GM04504 (cell line): ENCODE results near the gene SIAH2.

Experiments used
- DNase-seq: peaks from one replicate; pipeline ENCODE4 v3.0.0-alpha.2; 2012; ENCODE audit warnings: low read depth

The SIAH2 gene

DNA sequence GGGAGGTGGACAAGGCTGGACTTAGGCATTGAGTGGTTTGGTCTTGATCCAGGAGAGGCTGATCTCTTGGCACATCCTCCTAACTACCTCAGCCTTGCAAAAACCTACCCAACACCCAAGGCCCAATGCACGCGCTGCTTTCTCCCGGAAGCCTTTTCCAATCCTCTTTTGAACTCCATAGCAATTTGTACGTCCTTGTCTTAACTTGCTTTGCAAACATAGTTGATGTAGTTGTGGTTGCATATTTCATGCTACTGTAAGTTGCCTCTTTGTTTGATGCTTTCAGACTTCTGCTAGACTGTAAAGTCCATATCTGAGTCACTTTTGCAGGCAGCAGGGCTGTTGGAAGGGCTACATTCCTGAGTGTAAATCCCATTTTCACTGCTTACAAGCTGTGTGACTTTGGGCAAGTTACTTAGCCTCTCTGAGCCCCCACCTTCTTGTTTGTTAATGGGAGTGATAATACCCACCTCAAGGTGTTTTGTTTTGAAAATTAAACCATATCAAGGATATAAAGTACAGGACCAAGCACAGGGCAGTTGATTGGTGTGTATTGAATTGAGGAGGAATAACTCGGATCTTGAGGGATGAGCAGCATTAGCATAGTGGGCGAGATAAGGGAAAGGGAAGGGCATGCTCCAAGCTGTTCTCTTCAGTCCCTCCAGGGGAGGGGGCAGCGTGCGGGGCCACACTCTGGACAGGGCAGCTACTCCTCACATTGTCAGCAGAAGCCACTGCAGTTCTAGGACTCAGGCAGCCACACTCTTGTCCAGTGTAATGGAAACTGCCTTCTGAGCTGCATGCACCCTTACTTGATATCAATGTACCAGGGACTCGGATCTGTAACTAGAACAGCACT lies 28.8 kb downstream of the SIAH2 start:
- no peak for DNase-seq

DNA sequence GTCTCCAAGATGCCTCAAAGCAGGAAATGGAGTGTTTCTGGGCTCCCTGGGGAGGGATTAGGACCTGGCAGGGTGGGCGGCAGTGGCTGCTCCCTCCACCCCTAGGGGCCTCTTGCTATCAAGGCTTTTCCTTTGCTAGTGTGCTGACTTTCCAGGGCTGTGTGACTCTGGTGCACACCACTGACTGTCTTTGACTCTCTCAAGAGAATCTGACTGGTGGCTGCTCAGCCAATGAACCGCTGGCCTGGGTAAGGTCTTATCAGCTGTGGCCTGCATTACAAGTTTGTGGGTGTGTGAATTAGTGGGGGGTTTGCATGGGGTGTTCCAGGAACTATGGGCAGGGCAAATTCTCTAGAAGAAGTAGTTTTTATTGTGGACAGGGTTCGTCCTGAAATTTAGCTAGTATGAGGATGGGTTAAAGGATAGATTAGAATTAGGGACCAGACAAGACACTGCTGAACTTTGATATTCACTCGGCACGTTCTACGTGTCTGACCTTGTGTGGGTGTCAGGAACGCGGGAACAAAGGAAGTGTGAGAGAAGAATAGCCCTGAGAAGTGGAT lies 29.5 kb downstream of the SIAH2 start:
- DNase-seq: no peak

DNA sequence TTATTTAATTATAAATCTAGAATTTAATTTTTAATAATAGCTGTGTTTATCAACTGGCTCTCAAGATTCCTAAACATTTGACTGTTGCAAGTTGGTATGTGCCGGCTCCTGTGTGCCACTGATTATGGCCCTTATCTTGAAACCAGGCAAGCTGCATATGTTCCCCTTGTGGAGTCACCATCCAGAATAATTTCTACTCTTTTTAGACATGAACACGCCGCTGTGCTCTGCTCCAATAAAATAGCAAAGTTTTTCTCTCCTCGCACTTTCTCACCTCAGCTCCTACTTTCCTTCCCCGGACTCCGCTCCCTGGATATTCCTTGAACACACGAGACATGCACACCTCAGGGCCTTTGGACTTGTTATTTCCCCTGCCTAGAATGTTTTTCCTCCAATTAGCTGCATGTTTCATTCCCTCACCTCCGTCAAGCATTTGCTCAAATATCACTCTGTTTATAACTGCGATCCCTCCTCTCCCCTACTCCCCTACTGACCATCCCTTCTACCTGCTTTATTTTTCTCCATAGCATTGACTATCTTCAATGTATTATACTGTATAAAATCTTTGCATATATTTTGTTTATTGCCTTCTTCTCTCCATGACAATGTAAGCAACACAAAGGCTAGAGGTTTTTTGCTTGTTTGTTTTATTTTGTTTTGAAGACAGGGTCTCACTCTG lies 33.1 kb downstream of the SIAH2 start:
- no peak for DNase-seq

DNA sequence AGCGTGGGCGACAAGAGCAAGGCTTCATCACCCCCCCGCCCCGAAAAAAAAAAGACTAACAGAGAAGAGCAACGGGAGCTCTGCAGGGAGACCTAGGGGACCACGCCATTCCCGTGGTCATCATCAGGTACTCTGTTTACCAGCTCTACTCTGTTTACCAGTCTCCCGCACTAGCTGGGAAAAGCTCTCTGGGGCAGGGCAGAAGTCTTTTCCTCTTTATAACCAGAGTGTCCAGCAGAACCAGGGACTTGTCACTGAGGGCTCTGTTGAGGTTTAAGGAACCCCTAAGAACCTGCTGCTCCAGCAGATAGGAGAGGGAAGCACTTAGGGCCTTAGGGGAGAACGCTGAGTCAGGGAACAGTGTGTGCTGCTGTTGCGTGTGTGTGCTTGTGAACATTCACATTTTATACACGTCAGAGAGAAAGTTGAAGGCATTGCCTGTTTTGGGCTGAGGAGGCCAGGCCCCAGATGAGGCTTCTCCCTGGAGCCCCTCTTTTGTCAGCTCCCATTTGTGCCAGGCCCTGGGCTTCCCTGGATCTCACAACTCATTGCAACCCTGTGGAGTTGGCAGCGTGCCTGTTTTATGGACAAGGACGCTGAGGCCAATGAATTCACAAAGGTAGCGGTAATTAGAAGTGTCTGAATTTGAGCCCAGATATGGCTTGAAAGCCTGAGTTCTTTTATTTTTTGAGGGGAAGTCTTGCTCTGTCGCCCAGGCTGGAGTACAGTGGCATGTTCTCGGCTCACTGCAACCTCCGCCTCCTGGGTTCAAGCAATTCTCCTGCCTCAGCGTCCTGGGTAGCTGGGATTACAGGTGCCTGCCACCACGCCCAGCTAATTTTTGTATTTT lies 35.1 kb downstream of the SIAH2 start:
- no peak for DNase-seq

DNA sequence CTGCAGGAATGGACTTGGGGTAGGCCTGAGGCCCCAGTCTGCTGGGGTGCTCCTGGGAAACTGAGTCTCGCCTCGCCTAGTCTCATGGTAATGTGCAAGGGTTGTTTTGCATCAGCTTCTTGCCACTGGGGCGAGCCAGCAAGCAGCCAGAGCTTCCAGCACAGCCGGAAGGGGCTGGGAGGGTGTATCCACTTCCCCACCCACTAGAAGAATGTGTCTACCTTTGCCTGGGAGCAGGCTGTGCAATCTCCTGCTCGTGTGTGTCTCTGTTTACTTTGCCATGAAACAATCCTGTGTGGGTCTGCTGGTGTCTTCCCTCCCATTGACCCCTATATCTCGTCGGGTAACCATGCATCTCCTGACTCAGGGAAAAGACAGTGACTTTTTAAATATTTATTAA lies 37.4 kb downstream of the SIAH2 start:
- no peak for DNase-seq

DNA sequence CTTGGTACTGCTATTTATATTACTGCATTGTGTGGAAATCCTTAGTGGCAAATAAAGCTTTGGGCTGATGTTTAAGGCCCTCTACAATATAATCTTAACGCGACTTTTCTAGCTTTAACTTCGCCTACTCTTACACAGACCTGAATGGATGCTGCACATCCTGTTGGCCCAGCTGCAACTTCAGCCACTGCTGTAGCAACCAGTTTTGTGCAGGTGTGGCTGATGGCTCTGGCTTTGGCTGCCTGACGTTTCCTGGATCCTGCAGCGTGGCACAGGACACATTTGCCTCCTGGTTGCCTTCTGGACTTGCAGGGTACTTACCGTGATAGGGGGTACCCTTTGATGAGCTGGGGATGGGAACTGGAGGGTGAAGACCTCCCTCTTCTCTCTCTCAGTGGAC lies 39.0 kb downstream of the SIAH2 start:
- no peak for DNase-seq

DNA sequence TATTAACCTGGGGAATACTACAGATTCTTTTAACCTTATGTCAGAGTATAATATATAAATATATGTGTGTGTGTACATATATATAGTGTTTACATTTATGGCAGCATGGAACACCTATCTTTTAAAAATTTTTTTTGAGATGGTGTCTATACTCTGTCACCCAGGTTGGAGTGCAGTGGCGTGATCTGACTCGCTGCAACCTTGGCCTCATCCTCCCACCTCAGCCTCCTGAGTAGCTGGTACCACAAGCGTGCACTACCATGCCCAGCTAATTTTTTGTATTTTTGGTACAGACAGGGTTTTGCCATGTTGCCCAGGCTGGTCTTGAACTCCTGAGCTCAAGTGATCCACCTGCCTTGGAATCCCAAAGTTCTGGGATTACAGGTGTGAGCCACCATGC lies 40.7 kb downstream of the SIAH2 start:
- no peak for DNase-seq

DNA sequence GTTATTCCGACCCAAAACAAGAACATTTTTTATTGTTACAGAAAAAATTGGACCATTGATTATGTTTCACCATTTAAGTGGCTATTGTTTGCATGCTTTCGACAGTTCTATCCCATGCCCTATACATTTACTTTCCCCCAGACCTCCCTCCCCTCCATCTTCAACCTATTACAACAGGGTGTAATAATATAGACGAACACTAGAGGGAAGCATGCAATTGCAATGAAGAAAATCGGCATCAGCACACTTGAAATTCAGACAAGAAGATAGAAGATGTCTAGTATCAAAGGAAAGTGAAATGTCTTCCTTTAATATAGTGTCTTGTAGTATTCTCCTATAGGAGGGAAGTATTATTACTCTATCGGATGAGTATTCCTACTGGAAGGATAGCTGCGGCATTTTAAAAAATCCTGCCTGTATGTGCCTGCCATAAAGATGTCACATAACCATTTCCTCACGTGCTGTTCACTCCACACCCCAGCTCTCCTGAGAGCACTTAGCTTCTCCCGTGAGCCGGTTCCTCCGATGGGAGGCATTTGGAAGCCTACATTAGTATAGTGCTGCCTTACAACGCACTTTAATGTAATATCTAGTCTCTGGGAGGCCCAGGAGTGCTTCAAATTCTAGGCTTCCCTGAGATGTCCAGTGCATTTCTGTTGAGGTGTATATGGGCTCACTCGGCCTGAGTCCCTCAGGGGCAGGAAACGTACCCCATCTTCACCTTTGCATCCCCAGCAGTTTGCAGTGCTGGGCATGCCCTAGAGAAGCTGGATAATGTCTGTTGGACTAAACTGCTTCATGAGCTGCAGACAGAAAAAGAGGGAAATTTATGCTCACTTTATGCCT lies 41.5 kb downstream of the SIAH2 start:
- no peak for DNase-seq

DNA sequence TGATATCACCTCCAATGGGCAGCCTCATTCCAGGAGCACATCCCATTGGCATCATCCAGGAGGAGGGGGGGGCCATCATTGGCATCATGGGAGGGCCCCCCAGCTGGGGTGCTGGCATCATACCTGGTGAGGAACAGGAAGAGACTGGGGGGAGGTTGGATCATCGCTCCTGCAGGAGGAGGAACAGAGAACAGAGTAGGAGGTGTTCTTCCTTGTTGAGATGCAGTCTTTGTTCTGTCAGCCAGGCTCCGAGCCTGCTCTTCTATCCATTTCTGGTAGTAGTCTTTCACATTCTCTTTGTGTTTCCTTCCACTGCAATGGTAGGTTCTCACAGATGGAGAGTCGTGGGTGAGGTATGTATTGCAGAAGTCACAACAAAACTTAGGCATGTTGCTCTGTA lies 42.5 kb downstream of the SIAH2 start:
- DNase-seq: no peak

DNA sequence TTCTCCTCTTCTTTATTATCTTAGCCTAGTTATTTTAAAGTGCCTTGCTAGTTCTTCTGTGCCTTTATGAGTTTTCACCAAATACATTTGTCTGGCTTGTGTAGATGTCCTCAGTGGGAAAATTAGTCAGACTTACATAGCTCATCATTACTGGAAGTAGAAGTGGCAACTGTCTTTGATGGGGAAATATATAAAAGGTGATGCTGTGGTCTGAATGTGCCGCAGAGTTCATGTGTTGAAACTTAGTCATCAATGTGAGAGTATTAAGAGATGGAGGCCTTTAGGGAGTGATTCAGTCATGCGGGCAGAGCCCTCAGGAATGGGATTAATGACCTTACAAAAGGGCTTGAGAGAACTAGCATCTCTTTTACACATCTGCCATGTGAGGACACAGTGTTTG lies 52.9 kb downstream of the SIAH2 start:
- DNase-seq: peak; percentile 63

DNA sequence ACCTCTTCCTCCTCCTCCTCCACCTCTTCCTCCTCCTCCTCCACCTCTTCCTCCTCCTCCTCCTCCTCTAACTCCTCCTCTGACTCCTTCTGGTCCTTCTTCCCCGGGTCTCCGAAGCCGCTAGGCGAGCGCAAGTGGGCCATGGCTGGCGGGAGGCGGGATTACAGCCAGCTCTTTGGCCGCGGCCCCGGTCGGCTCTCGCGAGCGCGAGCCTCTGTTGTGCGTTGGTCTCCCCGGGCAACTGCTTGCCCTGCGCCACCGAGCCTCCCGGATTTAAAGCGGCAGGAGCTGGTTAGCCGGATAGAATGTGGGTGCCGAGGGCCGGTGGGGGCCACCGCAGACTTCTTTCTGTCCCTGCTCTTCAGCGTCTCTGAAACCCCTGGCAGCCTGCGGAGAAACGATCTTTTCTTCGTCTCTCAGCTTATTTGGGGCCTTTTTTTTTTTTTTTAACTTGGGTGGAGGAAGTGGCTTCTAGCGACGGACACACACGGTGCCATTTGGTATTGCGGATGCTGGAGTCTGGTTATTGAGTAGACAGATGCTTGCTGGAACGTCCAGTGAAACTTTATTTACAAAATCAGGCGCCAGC lies 59.1 kb downstream of the SIAH2 start, which contains the start of gene ERICH6:
Gene ERICH6 (minus strand): TSS at position 165 of the 589 bp plus-strand sequence. CDS start 22 bp downstream, at position 143.
- peak; percentile 78 for DNase-seq

DNA sequence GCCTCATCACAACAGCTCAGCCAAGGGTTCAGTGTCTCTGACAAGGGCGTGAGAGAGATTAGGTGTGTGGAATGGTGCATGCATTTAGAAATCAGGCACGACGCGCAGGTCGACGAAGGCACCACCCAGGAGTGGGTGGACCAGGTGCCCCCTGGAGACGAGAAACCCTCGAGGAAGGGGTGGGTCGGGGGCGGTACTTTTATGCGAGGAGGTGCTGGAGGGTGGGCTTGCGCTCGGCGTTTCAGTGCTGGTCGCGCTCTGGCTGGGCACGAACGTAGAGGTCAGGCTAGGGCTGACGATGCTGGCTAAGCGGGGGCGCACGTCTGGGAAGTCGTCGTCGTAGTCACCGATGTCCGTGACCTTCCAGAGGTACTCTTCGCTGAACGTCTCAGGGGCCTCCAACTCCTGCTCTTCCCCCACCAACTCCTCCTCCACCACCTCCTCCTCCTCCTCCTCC lies 59.6 kb downstream of the SIAH2 start:
- no peak for DNase-seq

DNA sequence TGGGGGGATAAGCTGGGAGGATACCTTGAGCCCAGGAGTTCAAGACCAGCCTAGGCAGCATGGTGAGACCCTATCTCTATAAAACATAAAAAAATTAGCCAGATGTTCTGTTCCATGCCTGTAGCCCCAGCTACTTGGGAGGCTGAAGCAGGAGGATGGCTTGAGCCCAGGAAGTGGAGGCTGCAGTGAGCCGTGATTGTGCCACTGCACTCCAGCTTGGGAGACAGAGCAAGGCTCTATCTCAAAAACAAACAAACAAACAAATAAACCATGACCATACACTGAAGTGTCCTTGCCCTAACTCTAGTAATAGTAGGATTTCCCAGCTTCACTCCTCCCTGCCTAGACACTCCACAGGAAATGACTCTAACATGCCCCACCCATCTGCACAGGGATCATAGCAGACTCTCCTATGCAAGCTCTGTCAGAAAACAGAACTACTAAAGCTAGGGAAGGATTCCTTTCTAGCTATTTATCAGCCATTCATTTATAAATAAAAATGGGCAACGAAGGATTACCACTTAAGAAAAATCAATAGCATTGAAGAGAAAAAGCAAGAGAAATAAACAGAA lies 63.8 kb downstream of the SIAH2 start:
- DNase-seq: no peak

DNA sequence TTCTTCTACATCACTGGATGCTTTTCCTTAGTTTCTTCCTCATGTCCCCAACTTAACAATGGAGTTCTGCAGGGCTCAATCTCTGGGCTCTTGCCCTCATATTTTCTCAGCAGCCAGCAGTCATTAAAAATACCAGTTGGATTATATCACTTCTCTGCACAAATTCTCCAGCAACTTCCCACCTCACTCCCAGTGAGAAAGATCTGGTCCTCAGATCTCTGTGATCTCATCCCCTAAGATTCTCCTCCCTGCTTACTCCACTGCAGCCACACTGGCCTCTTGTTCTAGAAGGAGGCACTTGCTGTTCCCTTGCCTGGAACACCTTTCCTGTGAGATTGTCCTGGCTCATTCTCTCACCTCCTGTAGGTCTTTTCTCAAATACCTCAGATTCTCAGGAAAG lies 65.3 kb downstream of the SIAH2 start:
- DNase-seq: no peak

DNA sequence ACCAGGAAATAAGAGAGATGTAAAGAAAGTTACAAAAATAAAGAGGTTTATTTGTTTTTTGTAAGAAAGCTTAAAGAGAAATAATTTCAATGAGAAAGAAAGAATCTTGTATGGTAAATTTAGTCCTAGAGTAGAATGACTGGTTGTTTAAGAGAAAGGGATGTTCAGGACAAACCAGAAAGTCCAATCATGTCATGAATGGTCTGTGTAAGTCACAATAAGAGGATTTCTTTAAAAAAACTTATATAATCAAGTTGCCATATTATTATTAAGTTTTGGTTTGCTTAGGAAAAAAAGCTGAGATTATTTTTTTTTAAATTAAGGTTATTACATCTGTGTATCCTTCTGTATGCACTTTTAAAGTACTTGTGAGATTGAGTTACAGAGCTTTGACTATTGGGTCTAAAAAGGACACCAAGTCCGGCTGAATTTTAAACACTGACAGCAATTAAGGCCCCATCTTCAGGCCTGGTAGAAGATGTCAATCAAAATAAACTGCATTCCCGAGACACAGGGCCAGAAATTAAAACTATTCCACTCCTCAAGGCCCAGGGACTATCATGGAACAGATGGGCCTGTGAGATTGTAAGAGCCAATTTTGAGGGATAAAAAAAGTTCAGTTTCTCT lies 71.4 kb downstream of the SIAH2 start:
- DNase-seq: no peak
